Hematopoietic multipotent progenitor cell treated with erythropoietin and hydrocortisone succinate and interleukin-3 and kit ligand, for 4 days (in vitro differentiated cells): ENCODE measurements around the gene PSIP1.

Experiments
- DNase-seq: peaks from one replicate; pipeline ENCODE4 v3.0.0-alpha.2; 2015

The PSIP1 gene

GRCh38 chr9:15430920-15431844, 79.6 kb downstream of the PSIP1 start:
- DNase-seq = no peak

DNA sequence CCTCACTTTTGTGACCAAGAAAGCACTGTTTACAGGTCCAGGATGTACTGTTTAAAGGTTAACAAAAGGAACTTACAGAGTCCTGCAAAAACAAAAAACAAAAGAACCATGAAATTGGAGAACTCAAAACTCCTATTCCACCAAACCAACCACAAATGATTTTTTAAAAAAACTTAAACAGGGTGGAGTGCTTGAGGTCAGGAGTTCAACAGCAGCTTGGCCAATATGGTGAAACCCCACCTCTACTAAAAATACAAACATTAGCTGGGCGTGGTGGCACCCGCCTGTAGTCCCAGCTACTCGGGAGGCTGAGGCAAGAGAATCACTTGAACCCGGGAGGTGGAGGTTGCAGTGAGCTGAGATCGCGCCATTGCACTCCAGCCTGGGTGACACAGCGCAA, 83.1 kb downstream of the PSIP1 start:
- peak; percentile 30 for DNase-seq

- DNase-seq = no peak
These were observed 84.8 kb downstream of the PSIP1 start for GRCh38 chr9:15426019-15426418.

GRCh38 chr9:15423231-15423985, 87.4 kb downstream of the PSIP1 start:
- peak; percentile 70 for DNase-seq

DNA sequence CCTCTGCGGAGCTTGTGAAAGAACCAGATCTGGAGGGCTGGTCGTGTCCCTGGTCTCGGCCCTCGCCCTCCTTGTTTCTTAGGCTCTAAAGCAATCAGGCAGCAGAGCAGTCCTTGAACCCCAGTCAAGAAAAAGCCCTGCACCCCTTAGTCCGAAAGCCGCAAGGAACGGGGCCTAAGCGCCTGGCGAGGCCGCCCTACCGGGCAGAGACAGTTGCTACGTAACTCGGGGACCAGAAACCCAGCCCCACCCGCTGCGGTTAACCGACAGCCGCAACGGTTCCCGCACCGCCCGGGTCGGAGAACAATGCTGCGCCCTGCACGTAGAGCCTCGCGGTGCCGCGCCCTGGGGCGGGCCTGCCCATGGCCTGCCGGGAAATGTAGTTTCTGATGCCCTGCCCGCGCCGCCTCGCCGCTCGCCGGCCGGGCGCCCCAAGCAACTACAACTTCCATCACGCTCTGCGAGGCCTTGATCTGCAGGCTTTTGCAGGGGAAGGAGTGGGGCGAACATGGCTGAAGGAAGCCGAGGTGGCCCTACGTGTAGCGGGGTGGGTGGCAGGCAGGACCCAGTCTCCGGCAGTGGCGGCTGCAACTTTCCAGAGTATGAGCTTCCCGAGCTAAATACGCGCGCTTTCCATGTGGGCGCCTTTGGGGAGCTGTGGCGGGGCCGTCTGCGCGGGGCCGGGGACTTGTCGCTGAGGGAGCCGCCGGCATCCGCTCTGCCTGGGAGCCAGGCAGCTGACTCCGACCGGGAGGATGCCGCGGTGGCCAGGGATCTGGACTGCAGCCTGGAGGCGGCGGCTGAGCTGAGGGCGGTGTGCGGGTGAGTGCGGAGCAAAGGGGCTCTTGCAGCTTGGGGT, 88.2 kb downstream of the PSIP1 start, which contains the start of gene SNAPC3:
Gene SNAPC3, plus strand, starts transcription at position 505 of the 859 bp plus-strand sequence. Its CDS starts 4 bp downstream, at position 509.
- peak; percentile 98 for DNase-seq

DNA sequence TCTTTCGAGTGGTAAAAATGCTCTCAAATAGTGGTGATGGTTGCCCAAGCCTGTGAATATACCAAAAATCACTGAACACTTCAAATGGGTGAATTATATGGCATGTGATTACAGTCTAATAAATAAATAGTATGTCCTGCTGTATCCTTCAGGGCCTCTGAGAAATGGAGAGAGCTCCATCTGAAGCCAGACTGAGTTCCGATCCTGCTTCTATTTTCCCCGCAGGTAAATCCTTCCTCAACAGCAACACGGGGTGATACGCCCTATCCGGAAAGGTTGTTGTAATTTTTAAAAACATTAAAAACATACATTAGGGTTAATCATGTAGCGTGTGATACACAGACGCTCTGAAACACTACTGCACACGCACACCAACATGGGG, 88.8 kb downstream of the PSIP1 start:
- no peak for DNase-seq

- no peak for DNase-seq
These were observed 89.2 kb downstream of the PSIP1 start for GRCh38 chr9:15421532-15421931.

- DNase-seq = no peak
These were observed 90.0 kb downstream of the PSIP1 start for GRCh38 chr9:15420796-15421195.

GRCh38 chr9:15417626-15418025, 93.1 kb downstream of the PSIP1 start:
- DNase-seq = no peak

- peak; percentile 78 for DNase-seq
These were observed 93.9 kb downstream of the PSIP1 start for GRCh38 chr9:15416880-15417279.
